HFF-Myc (cell line): ENCODE results near the gene DRICH1.
"Not testable (repeated sequence)": the region's sequence is repeated elsewhere in the genome, so short reads cannot be mapped to it uniquely, and the experiment has no call there.

Source experiments
- DNase-seq: peaks from one replicate; pipeline ENCODE4 v3.0.0-alpha.2; 2011; ENCODE audit warnings: low read depth; ENCODE audit errors: extremely low read depth
- H3K4me3 ChIP-seq: replicated peaks from 2 replicates; pipeline ENCODE4 v1.5.1; 2011; ENCODE audit warnings: low read depth, mild to moderate bottlenecking, control low read depth, low read length
- CTCF ChIP-seq: IDR thresholded peaks from 2 replicates; pipeline ENCODE4 v1.5.1; 2012; ENCODE audit warnings: mild to moderate bottlenecking, low read depth, low read length, control low read depth; ENCODE audit errors: missing control alignments

DRICH1 gene

GRCh38 chr22:23673826-23674690 is 41.9 kb upstream of the DRICH1 start:
- DNase-seq: no peak
- TF ChIP-seq CTCF: no peak
- no peak overlapping the region for H3K4me3 ChIP-seq

GRCh38 chr22:23673050-23673620 is 41.0 kb upstream of the DRICH1 start:
- H3K4me3 ChIP-seq: no peak overlapping the region
- no peak for TF ChIP-seq CTCF
- DNase-seq: no peak

GRCh38 chr22:23672307-23673049 is 40.4 kb upstream of the DRICH1 start:
- H3K4me3 ChIP-seq, DNase-seq: not testable (repeated sequence)

- H3K4me3 ChIP-seq, DNase-seq: not testable (repeated sequence)
These were observed 39.3 kb upstream of the DRICH1 start for GRCh38 chr22:23671387-23671786.

- DNase-seq: no peak
- no peak for TF ChIP-seq CTCF
- no peak overlapping the region for H3K4me3 ChIP-seq
These were observed 38.5 kb upstream of the DRICH1 start for GRCh38 chr22:23670378-23671295.

- not testable (repeated sequence) for H3K4me3 ChIP-seq, DNase-seq
These were observed 28.3 kb upstream of the DRICH1 start for GRCh38 chr22:23660381-23660780.

GRCh38 chr22:23657727-23658126 is 25.6 kb upstream of the DRICH1 start:
- no peak for DNase-seq
- TF ChIP-seq CTCF: no peak
- H3K4me3 ChIP-seq: no peak overlapping the region
